ENCODE data around the gene SLC24A5.

SLC24A5 gene

GRCh38 chr15:48120745-48121144 is at the start of gene SLC24A5:
Gene SLC24A5, plus strand, starts transcription at chr15:48120990. Its CDS starts 55 bp downstream, at chr15:48121045.
- H3K27ac Mint-ChIP-seq: no peak within 1 kb of the TSS
- H3K4me1 Mint-ChIP-seq: no peaks in the 10 kb centered on the region
- peaks cover 8% of the 10 kb centered on the region for H3K27me3 Mint-ChIP-seq
- H3K36me3 Mint-ChIP-seq: no peaks in the 10 kb centered on the region
- DNase-seq: no peak
- CTCF ChIA-PET: no interaction called here
- H3K9me3 Mint-ChIP-seq: no peaks in the 10 kb centered on the region
- H3K4me3 Mint-ChIP-seq: no peak within 1 kb of the TSS

- Mint-ChIP-seq H3K27ac (no peak overlapping the region), H3K27me3 (peaks cover 4% of the 10 kb centered on the region), H3K36me3 (no peaks in the 10 kb centered on the region), H3K4me3 (no peak overlapping the region), H3K4me1 (no peaks in the 10 kb centered on the region), H3K9me3 (no peaks in the 10 kb centered on the region)
- CTCF ChIA-PET: no interaction called here
- DNase-seq: no peak
Observed at GRCh38 chr15:48072941-48073340, 47.8 kb upstream of the SLC24A5 start.

GRCh38 chr15:48073881-48074280 is 46.9 kb upstream of the SLC24A5 start:
- Mint-ChIP-seq H3K9me3 (no peaks in the 10 kb centered on the region), H3K27me3 (peaks cover 4% of the 10 kb centered on the region), H3K36me3 (no peaks in the 10 kb centered on the region), H3K4me1 (no peaks in the 10 kb centered on the region), H3K27ac (no peak overlapping the region), H3K4me3 (no peak overlapping the region)
- no peak for DNase-seq
- CTCF ChIA-PET: no interaction called here

- no peak for DNase-seq
- CTCF ChIA-PET: no interaction called here
- Mint-ChIP-seq H3K27me3 (peaks cover 4% of the 10 kb centered on the region), H3K9me3 (no peaks in the 10 kb centered on the region), H3K27ac (no peak overlapping the region), H3K36me3 (no peaks in the 10 kb centered on the region), H3K4me1 (no peaks in the 10 kb centered on the region), H3K4me3 (no peak overlapping the region)
Observed at GRCh38 chr15:48076454-48076853, 44.3 kb upstream of the SLC24A5 start.

- Mint-ChIP-seq H3K9me3 (no peaks in the 10 kb centered on the region), H3K4me3 (no peak overlapping the region), H3K36me3 (no peaks in the 10 kb centered on the region), H3K4me1 (no peaks in the 10 kb centered on the region), H3K27ac (no peak overlapping the region), H3K27me3 (peaks cover 4% of the 10 kb centered on the region)
- DNase-seq: no peak
- CTCF ChIA-PET: no interaction called here
Observed at GRCh38 chr15:48077616-48078184, 43.1 kb upstream of the SLC24A5 start.

- Mint-ChIP-seq H3K27ac (no peak overlapping the region), H3K9me3 (no peaks in the 10 kb centered on the region), H3K27me3 (no peaks in the 10 kb centered on the region), H3K36me3 (no peaks in the 10 kb centered on the region), H3K4me1 (no peaks in the 10 kb centered on the region), H3K4me3 (no peak overlapping the region)
- no peak for DNase-seq
- CTCF ChIA-PET: interaction anchor here (1.1 to 1.3 kb wide), 2 partner anchors 373 to 889 kb away, joined by 4 to 5 read pairs; no protein-coding TSS in a partner anchor
Observed at GRCh38 chr15:48084759-48085590, 35.8 kb upstream of the SLC24A5 start.

GRCh38 chr15:48085591-48085930 is 35.2 kb upstream of the SLC24A5 start:
- Mint-ChIP-seq H3K4me1 (no peaks in the 10 kb centered on the region), H3K4me3 (no peak overlapping the region), H3K36me3 (no peaks in the 10 kb centered on the region), H3K27ac (no peak overlapping the region), H3K27me3 (no peaks in the 10 kb centered on the region), H3K9me3 (no peaks in the 10 kb centered on the region)
- DNase-seq: no peak
- CTCF ChIA-PET: interaction anchor here (1.1 to 1.3 kb wide), 2 partner anchors 373 to 890 kb away, joined by 4 to 5 read pairs; no protein-coding TSS in a partner anchor

GRCh38 chr15:48086133-48086532 is 34.7 kb upstream of the SLC24A5 start:
- Mint-ChIP-seq H3K4me1 (no peaks in the 10 kb centered on the region), H3K4me3 (no peak overlapping the region), H3K27ac (no peak overlapping the region), H3K36me3 (no peaks in the 10 kb centered on the region), H3K9me3 (no peaks in the 10 kb centered on the region), H3K27me3 (no peaks in the 10 kb centered on the region)
- DNase-seq: no peak
- CTCF ChIA-PET: no interaction called here

GRCh38 chr15:48086576-48086975 is 34.2 kb upstream of the SLC24A5 start:
- H3K4me1 Mint-ChIP-seq: no peaks in the 10 kb centered on the region
- no peaks in the 10 kb centered on the region for H3K36me3 Mint-ChIP-seq
- no peaks in the 10 kb centered on the region for H3K9me3 Mint-ChIP-seq
- CTCF ChIA-PET: no interaction called here
- H3K4me3 Mint-ChIP-seq: no peak overlapping the region
- H3K27me3 Mint-ChIP-seq: no peaks in the 10 kb centered on the region
- no peak overlapping the region for H3K27ac Mint-ChIP-seq
- no peak for DNase-seq

GRCh38 chr15:48087844-48088243 is 32.9 kb upstream of the SLC24A5 start:
- Mint-ChIP-seq H3K9me3 (no peaks in the 10 kb centered on the region), H3K36me3 (no peaks in the 10 kb centered on the region), H3K4me1 (no peaks in the 10 kb centered on the region), H3K4me3 (no peak overlapping the region), H3K27ac (no peak overlapping the region), H3K27me3 (no peaks in the 10 kb centered on the region)
- no peak for DNase-seq
- CTCF ChIA-PET: interaction anchor here (1.0 kb wide), 1 partner anchor 376 kb away, joined by 3 read pairs; no protein-coding TSS in a partner anchor

- H3K4me1 Mint-ChIP-seq: no peaks in the 10 kb centered on the region
- no peaks in the 10 kb centered on the region for H3K9me3 Mint-ChIP-seq
- H3K4me3 Mint-ChIP-seq: no peak overlapping the region
- no peaks in the 10 kb centered on the region for H3K36me3 Mint-ChIP-seq
- DNase-seq: no peak
- no peaks in the 10 kb centered on the region for H3K27me3 Mint-ChIP-seq
- CTCF ChIA-PET: no interaction called here
- no peak overlapping the region for H3K27ac Mint-ChIP-seq
Observed at GRCh38 chr15:48089702-48090101, 31.1 kb upstream of the SLC24A5 start.

- Mint-ChIP-seq H3K4me1 (no peaks in the 10 kb centered on the region), H3K36me3 (no peaks in the 10 kb centered on the region), H3K27me3 (no peaks in the 10 kb centered on the region), H3K4me3 (no peak overlapping the region), H3K9me3 (no peaks in the 10 kb centered on the region), H3K27ac (no peak overlapping the region)
- CTCF ChIA-PET: no interaction called here
- DNase-seq: no peak
Observed at GRCh38 chr15:48090115-48090514, 30.7 kb upstream of the SLC24A5 start.

GRCh38 chr15:48090666-48091065 is 30.1 kb upstream of the SLC24A5 start:
- Mint-ChIP-seq H3K36me3 (no peaks in the 10 kb centered on the region), H3K27ac (no peak overlapping the region), H3K4me1 (no peaks in the 10 kb centered on the region), H3K4me3 (no peak overlapping the region), H3K9me3 (no peaks in the 10 kb centered on the region), H3K27me3 (no peaks in the 10 kb centered on the region)
- no peak for DNase-seq
- CTCF ChIA-PET: no interaction called here

GRCh38 chr15:48091522-48091921 is 29.3 kb upstream of the SLC24A5 start:
- Mint-ChIP-seq H3K27me3 (peaks cover 3% of the 10 kb centered on the region), H3K27ac (no peak overlapping the region), H3K9me3 (no peaks in the 10 kb centered on the region), H3K4me3 (no peak overlapping the region), H3K36me3 (no peaks in the 10 kb centered on the region), H3K4me1 (no peaks in the 10 kb centered on the region)
- no peak for DNase-seq
- CTCF ChIA-PET: no interaction called here

GRCh38 chr15:48096355-48096786 is 24.4 kb upstream of the SLC24A5 start:
- Mint-ChIP-seq H3K27ac (no peak overlapping the region), H3K27me3 (peaks cover 3% of the 10 kb centered on the region), H3K9me3 (no peaks in the 10 kb centered on the region), H3K36me3 (no peaks in the 10 kb centered on the region), H3K4me1 (no peaks in the 10 kb centered on the region), H3K4me3 (no peak overlapping the region)
- CTCF ChIA-PET: no interaction called here
- DNase-seq: no peak

All from activated naive CD4-positive, alpha-beta T cell treated with anti-CD3 and anti-CD28 coated beads, Interleukin-2, amount 10 ng/mL, durations not matched to agents 7 days and 5 days (primary cell).